Memory B cell (primary cell): ENCODE results near the gene SCAI.
"Not testable (repeated sequence)": the region's sequence is repeated elsewhere in the genome, so short reads cannot be mapped to it uniquely, and the experiment has no call there.

Source experiments
- ATAC-seq: fragments of 150-1000 bp; cut with Tn5 transposase; 2 replicates; pipeline ENCODE4 v1.10.0; 2021; ENCODE audit warnings: low read depth, mild to moderate bottlenecking, moderate library complexity
- DNase-seq, 2 donors: peaks; one replicate each; pipeline ENCODE4 v3.0.0; 2022; ENCODE audit warnings: low spot score in 2 of 2
- H3K27ac Mint-ChIP-seq: one replicate; pipeline ENCODE4 v1.8.0; 2022; ENCODE audit warnings: mild to moderate bottlenecking, moderate library complexity, mixed read lengths
- H3K27me3 Mint-ChIP-seq: one replicate; pipeline ENCODE4 v1.8.0; 2022; ENCODE audit warnings: mixed read lengths
- H3K36me3 Mint-ChIP-seq: one replicate; pipeline ENCODE4 v1.8.0; 2022; ENCODE audit warnings: mild to moderate bottlenecking, mixed read lengths
- H3K4me1 Mint-ChIP-seq: one replicate; pipeline ENCODE4 v1.8.0; 2022; ENCODE audit warnings: mixed read lengths
- H3K4me3 Mint-ChIP-seq: one replicate; pipeline ENCODE4 v1.8.0; 2022; ENCODE audit warnings: mild to moderate bottlenecking, moderate library complexity, mixed read lengths
- H3K9me3 Mint-ChIP-seq: one replicate; pipeline ENCODE4 v1.8.0; 2022; ENCODE audit warnings: mixed read lengths

The SCAI gene

GRCh38 chr9:125166762-125167161, 23.4 kb upstream of the SCAI start:
- ATAC-seq (no peak), DNase-seq (no peak)
- Mint-ChIP-seq H3K27me3 (no peaks in the 10 kb centered on the region), H3K4me3 (no peak overlapping the region), H3K9me3 (no peaks in the 10 kb centered on the region), H3K4me1 (peaks cover 2% of the 10 kb centered on the region), H3K36me3 (peaks cover 9% of the 10 kb centered on the region), H3K27ac (no peak overlapping the region)

GRCh38 chr9:125162891-125163290, 19.6 kb upstream of the SCAI start:
- H3K4me3 Mint-ChIP-seq, H3K9me3 Mint-ChIP-seq, DNase-seq, ATAC-seq, H3K4me1 Mint-ChIP-seq, H3K36me3 Mint-ChIP-seq, H3K27me3 Mint-ChIP-seq, H3K27ac Mint-ChIP-seq: not testable (repeated sequence)

GRCh38 chr9:125161284-125161918, 18.1 kb upstream of the SCAI start:
- H3K4me1 Mint-ChIP-seq, result no peaks in the 10 kb centered on the region
- H3K36me3 Mint-ChIP-seq, result peaks cover 10% of the 10 kb centered on the region
- H3K4me3 Mint-ChIP-seq, result no peak overlapping the region
- H3K27me3 Mint-ChIP-seq, result no peaks in the 10 kb centered on the region
- DNase-seq (no peak), ATAC-seq (no peak)
- peak overlapping the region; percentile 41 for H3K27ac Mint-ChIP-seq
- H3K9me3 Mint-ChIP-seq, result no peaks in the 10 kb centered on the region

GRCh38 chr9:125160750-125161149, 17.4 kb upstream of the SCAI start:
- H3K9me3 Mint-ChIP-seq, result no peaks in the 10 kb centered on the region
- no peak overlapping the region for H3K4me3 Mint-ChIP-seq
- DNase-seq (no peak), ATAC-seq (no peak)
- H3K27me3 Mint-ChIP-seq, result no peaks in the 10 kb centered on the region
- peaks cover 10% of the 10 kb centered on the region for H3K36me3 Mint-ChIP-seq
- peak overlapping the region; percentile 41 for H3K27ac Mint-ChIP-seq
- H3K4me1 Mint-ChIP-seq, result no peaks in the 10 kb centered on the region

GRCh38 chr9:125156551-125156950, 13.2 kb upstream of the SCAI start:
- Mint-ChIP-seq H3K9me3 (no peaks in the 10 kb centered on the region), H3K27ac (no peak overlapping the region), H3K27me3 (no peaks in the 10 kb centered on the region), H3K4me3 (no peak overlapping the region), H3K36me3 (peaks cover 14% of the 10 kb centered on the region), H3K4me1 (no peaks in the 10 kb centered on the region)
- ATAC-seq (no peak), DNase-seq (no peak)

GRCh38 chr9:125153712-125154367, 10.5 kb upstream of the SCAI start:
- ATAC-seq, result no peak
- Mint-ChIP-seq H3K4me3 (no peak overlapping the region), H3K9me3 (no peaks in the 10 kb centered on the region), H3K27me3 (no peaks in the 10 kb centered on the region), H3K4me1 (no peaks in the 10 kb centered on the region), H3K36me3 (peaks cover 19% of the 10 kb centered on the region), H3K27ac (no peak overlapping the region)
- no peak for DNase-seq

GRCh38 chr9:125151730-125152129, 8.4 kb upstream of the SCAI start:
- no peak overlapping the region for H3K27ac Mint-ChIP-seq
- H3K27me3 Mint-ChIP-seq, result no peaks in the 10 kb centered on the region
- H3K4me3 Mint-ChIP-seq, result no peak overlapping the region
- peaks cover 15% of the 10 kb centered on the region for H3K36me3 Mint-ChIP-seq
- no peaks in the 10 kb centered on the region for H3K4me1 Mint-ChIP-seq
- no peaks in the 10 kb centered on the region for H3K9me3 Mint-ChIP-seq
- ATAC-seq (no peak), DNase-seq (no peak)

GRCh38 chr9:125150349-125151245, 7.3 kb upstream of the SCAI start:
- H3K36me3 Mint-ChIP-seq, result peaks cover 13% of the 10 kb centered on the region
- H3K9me3 Mint-ChIP-seq, result no peaks in the 10 kb centered on the region
- no peak overlapping the region for H3K27ac Mint-ChIP-seq
- no peak overlapping the region for H3K4me3 Mint-ChIP-seq
- DNase-seq (no peak), ATAC-seq (no peak)
- H3K27me3 Mint-ChIP-seq, result no peaks in the 10 kb centered on the region
- no peaks in the 10 kb centered on the region for H3K4me1 Mint-ChIP-seq

GRCh38 chr9:125147401-125147951, 4.1 kb upstream of the SCAI start:
- Mint-ChIP-seq H3K4me3 (no peak overlapping the region), H3K4me1 (peaks cover 9% of the 10 kb centered on the region), H3K9me3 (no peaks in the 10 kb centered on the region), H3K27me3 (no peaks in the 10 kb centered on the region), H3K36me3 (peaks cover 9% of the 10 kb centered on the region), H3K27ac (no peak overlapping the region)
- DNase-seq (no peak), ATAC-seq (no peak)

- Mint-ChIP-seq H3K27ac (peak overlapping the region; percentile 80), H3K9me3 (no peaks in the 10 kb centered on the region), H3K27me3 (no peaks in the 10 kb centered on the region), H3K4me3 (no peak overlapping the region), H3K36me3 (peaks cover 4% of the 10 kb centered on the region), H3K4me1 (peaks cover 10% of the 10 kb centered on the region)
- no peak for ATAC-seq
- no peak for DNase-seq
Observed at GRCh38 chr9:125146247-125146646, 2.9 kb upstream of the SCAI start.

- no peaks in the 10 kb centered on the region for H3K9me3 Mint-ChIP-seq
- H3K4me1 Mint-ChIP-seq, result peaks cover 10% of the 10 kb centered on the region
- H3K27me3 Mint-ChIP-seq, result no peaks in the 10 kb centered on the region
- peaks cover 2% of the 10 kb centered on the region for H3K36me3 Mint-ChIP-seq
- H3K27ac Mint-ChIP-seq, result no peak overlapping the region
- H3K4me3 Mint-ChIP-seq, result no peak overlapping the region
- DNase-seq (no peak), ATAC-seq (no peak)
Observed at GRCh38 chr9:125145425-125145824, 2.1 kb upstream of the SCAI start.

GRCh38 chr9:125142560-125143376, 560 bp downstream of the SCAI start:
- peak; percentile 4 for ATAC-seq
- H3K36me3 Mint-ChIP-seq, result peaks cover 8% of the 10 kb centered on the region
- peak overlapping the region; percentile 90 for H3K27ac Mint-ChIP-seq
- DNase-seq, result peak; percentile 2 to 18
- H3K9me3 Mint-ChIP-seq, result no peaks in the 10 kb centered on the region
- H3K4me3 Mint-ChIP-seq, result peak overlapping the region; percentile 99
- no peaks in the 10 kb centered on the region for H3K27me3 Mint-ChIP-seq
- peaks cover 19% of the 10 kb centered on the region for H3K4me1 Mint-ChIP-seq

- Mint-ChIP-seq H3K36me3 (peaks cover 8% of the 10 kb centered on the region), H3K9me3 (no peaks in the 10 kb centered on the region), H3K4me1 (peaks cover 19% of the 10 kb centered on the region), H3K27ac (no peak overlapping the region), H3K4me3 (no peak overlapping the region), H3K27me3 (no peaks in the 10 kb centered on the region)
- no peak for DNase-seq
- no peak for ATAC-seq
Observed at GRCh38 chr9:125141751-125142150, 1.6 kb downstream of the SCAI start.
